ENCODE measurements around the gene GPR176.
A peak's percentile ranks its signal among the peaks of the same experiment; 100 is the strongest.

DNA sequence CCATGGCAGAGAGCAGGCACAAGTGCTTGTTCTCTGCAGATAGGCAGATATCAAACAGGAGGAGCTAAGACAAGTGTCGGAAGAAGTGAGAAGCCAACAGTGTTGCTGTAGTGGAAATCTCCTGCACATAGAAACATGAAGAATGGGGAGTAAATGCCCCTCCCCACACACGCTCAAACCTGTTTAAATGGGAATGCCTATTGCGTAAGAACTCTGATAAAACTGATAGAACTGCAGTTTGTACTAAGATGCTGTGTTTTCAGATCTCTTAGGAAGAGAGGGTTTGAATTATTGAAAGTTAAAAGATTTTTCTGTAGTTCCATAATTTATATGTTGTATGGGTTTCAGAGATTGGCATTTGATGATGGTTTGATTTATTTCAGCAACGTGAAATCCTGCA is 33.5 kb upstream of the GPR176 start:
- TF ChIP-seq MAX (IDR thresholded peaks at IDR 0.05) (no peak), YY1 (IDR thresholded peaks at IDR 0.05; ENCODE audit: low read depth) (no peak), TAF1 (IDR thresholded peaks at IDR 0.05; ENCODE audit: low read depth) (no peak), CREB1 (IDR thresholded peaks at IDR 0.05; ENCODE audit: low read depth) (no peak), EP300 (IDR thresholded peaks at IDR 0.05; ENCODE audit: borderline replicate concordance) (no peak), RAD21 (IDR thresholded peaks at IDR 0.05; ENCODE audit: low read depth) (no peak), ZBTB7A (IDR thresholded peaks at IDR 0.05; ENCODE audit: low read depth) (no peak), FOXM1 (IDR thresholded peaks at IDR 0.05; ENCODE audit: borderline replicate concordance, low read depth) (no peak), USF1 (IDR thresholded peaks at IDR 0.05) (no peak), EGR1 (IDR thresholded peaks at IDR 0.05) (no peak), NFIC (IDR thresholded peaks at IDR 0.05) (no peak), TCF12 (IDR thresholded peaks at IDR 0.05; ENCODE audit: low read depth) (no peak), REST (IDR thresholded peaks at IDR 0.05; ENCODE audit: low read depth) (no peak), CEBPB (IDR thresholded peaks at IDR 0.05) (peak; percentile 65; the same call in 1 of the 2 replicates)

Data from Ishikawa (cell line).